ENCODE results near the gene DENR. TPM values are rescaled to one million over a fixed set of nuclear protein-coding genes. Genes with fewer than 3 reads are reported as not detected.

Gene DENR
- total RNA-seq, 2 donors from 2014 or later = 25.4 to 26.4 TPM

GRCh38 chr12:122726080-122726558 lies 26.5 kb upstream of the DENR start:
- intact Hi-C loops (cut with DNase I) = no loop called here
- no peak overlapping the region for H3K4me3 ChIP-seq
- DNase-seq (no peak), ATAC-seq (no peak)
- TF ChIP-seq POLR2A (IDR thresholded peaks at IDR 0.05) (no peak), CTCF (IDR thresholded peaks at IDR 0.05) (no peak)
- H3K4me1 ChIP-seq = no peaks in the 10 kb centered on the region
- no peak overlapping the region for H3K27ac ChIP-seq
- no peaks in the 10 kb centered on the region for H3K27me3 ChIP-seq
- H3K36me3 ChIP-seq (replicated peaks in 1 of 2; ENCODE audit: insufficient read depth in 1 of 2, low read depth in 2 of 2) = no peaks in the 10 kb centered on the region
- H3K9me3 ChIP-seq = no peaks in the 10 kb centered on the region
- 45 to 47% methylated on average over 5 of the region's 5 CpGs for WGBS, 2 donors

- Histone ChIP-seq H3K36me3 (replicated peaks in 1 of 2; ENCODE audit: insufficient read depth in 1 of 2, low read depth in 2 of 2) (no peaks in the 10 kb centered on the region), H3K4me1 (no peaks in the 10 kb centered on the region), H3K27me3 (no peaks in the 10 kb centered on the region), H3K27ac (no peak overlapping the region), H3K4me3 (no peak overlapping the region), H3K9me3 (no peaks in the 10 kb centered on the region)
- DNase-seq = no peak
- no peak for ATAC-seq
- intact Hi-C loops (cut with DNase I) = no loop called here
- no peak for TF ChIP-seq CTCF (IDR thresholded peaks at IDR 0.05)
- TF ChIP-seq POLR2A (IDR thresholded peaks at IDR 0.05) = no peak
- 77 to 82% methylated on average over 19 to 27 of the region's 27 CpGs for WGBS, 2 donors
These were observed 22.9 kb upstream of the DENR start for GRCh38 chr12:122729583-122730214.

GRCh38 chr12:122730215-122731014 lies 22.2 kb upstream of the DENR start, which contains the start of gene HCAR1:
TSS of gene HCAR1 (minus strand) at chr12:122730844. CDS start at chr12:122730339, 505 bp downstream.
- H3K4me3 ChIP-seq = no peak within 1 kb of the TSS
- 46 to 61% methylated on average over 18 to 32 of the region's 32 CpGs for WGBS, 2 donors
- no peaks in the 10 kb centered on the region for H3K9me3 ChIP-seq
- ATAC-seq (peak; percentile 27), DNase-seq (no peak)
- no peak for TF ChIP-seq POLR2A (IDR thresholded peaks at IDR 0.05)
- TF ChIP-seq CTCF (IDR thresholded peaks at IDR 0.05) = no peak
- intact Hi-C loops (cut with DNase I) = no loop called here
- H3K4me1 ChIP-seq = no peaks in the 10 kb centered on the region
- no peaks in the 10 kb centered on the region for H3K27me3 ChIP-seq
- H3K27ac ChIP-seq = no peak within 1 kb of the TSS
- H3K36me3 ChIP-seq (replicated peaks in 1 of 2; ENCODE audit: insufficient read depth in 1 of 2, low read depth in 2 of 2) = no peaks in the 10 kb centered on the region

GRCh38 chr12:122732170-122732569 lies 20.5 kb upstream of the DENR start:
- Histone ChIP-seq H3K27me3 (no peaks in the 10 kb centered on the region), H3K4me3 (no peak overlapping the region), H3K9me3 (no peaks in the 10 kb centered on the region), H3K4me1 (no peaks in the 10 kb centered on the region), H3K27ac (no peak overlapping the region), H3K36me3 (replicated peaks in 1 of 2; ENCODE audit: insufficient read depth in 1 of 2, low read depth in 2 of 2) (no peaks in the 10 kb centered on the region)
- intact Hi-C loops (cut with DNase I) = no loop called here
- no peak for ATAC-seq
- no peak for DNase-seq
- WGBS, 2 donors = 71 to 77% methylated on average over 3 of the region's 3 CpGs
- TF ChIP-seq POLR2A (IDR thresholded peaks at IDR 0.05) (no peak), CTCF (IDR thresholded peaks at IDR 0.05) (no peak)

Measured in body of pancreas (tissue), 4 donors.